Osteocyte (in vitro differentiated cells): ENCODE data around the gene ACSL1. TPM values are rescaled to one million over a fixed set of nuclear protein-coding genes. Genes with fewer than 3 reads are reported as not detected.

Experiments used
- DNase-seq: peaks from one replicate; pipeline ENCODE4 v3.0.0; 2021; ENCODE audit warnings: mixed read lengths; ENCODE audit not compliant: unreplicated experiment; ENCODE audit errors: extremely low spot score
- H3K27ac Mint-ChIP-seq: one replicate; pipeline ENCODE4 v1.8.0; 2021; ENCODE audit warnings: mild to moderate bottlenecking, mixed read lengths; ENCODE audit not compliant: unreplicated experiment
- H3K27me3 Mint-ChIP-seq: one replicate; pipeline ENCODE4 v1.8.0; 2021; ENCODE audit warnings: mixed read lengths; ENCODE audit not compliant: unreplicated experiment
- H3K36me3 Mint-ChIP-seq: one replicate; pipeline ENCODE4 v1.8.0; 2021; ENCODE audit warnings: mixed read lengths; ENCODE audit not compliant: unreplicated experiment
- H3K4me1 Mint-ChIP-seq: one replicate; pipeline ENCODE4 v1.8.0; 2021; ENCODE audit warnings: mixed read lengths; ENCODE audit not compliant: unreplicated experiment
- H3K4me3 Mint-ChIP-seq: one replicate; pipeline ENCODE4 v1.8.0; 2021; ENCODE audit warnings: mild to moderate bottlenecking, moderate library complexity, mixed read lengths; ENCODE audit not compliant: unreplicated experiment
- H3K9me3 Mint-ChIP-seq: one replicate; pipeline ENCODE4 v1.8.0; 2021; ENCODE audit warnings: mixed read lengths; ENCODE audit not compliant: unreplicated experiment
- CTCF ChIP-seq: fragments of 200-600 bp; sonication (generic); IDR thresholded peaks from 2 replicates; pipeline ENCODE4 v1.5.0; 2021; ENCODE audit warnings: antibody characterized with exemption, mild to moderate bottlenecking, moderate library complexity
- total RNA-seq: library from RNA; stranded (reverse); gene quantifications from 2 replicates; pipeline ENCODE4 v1.2.1, GENCODE V29; 2021

Gene ACSL1
- total RNA-seq, 1 donor from 2014 or later: 28.6 TPM

DNA sequence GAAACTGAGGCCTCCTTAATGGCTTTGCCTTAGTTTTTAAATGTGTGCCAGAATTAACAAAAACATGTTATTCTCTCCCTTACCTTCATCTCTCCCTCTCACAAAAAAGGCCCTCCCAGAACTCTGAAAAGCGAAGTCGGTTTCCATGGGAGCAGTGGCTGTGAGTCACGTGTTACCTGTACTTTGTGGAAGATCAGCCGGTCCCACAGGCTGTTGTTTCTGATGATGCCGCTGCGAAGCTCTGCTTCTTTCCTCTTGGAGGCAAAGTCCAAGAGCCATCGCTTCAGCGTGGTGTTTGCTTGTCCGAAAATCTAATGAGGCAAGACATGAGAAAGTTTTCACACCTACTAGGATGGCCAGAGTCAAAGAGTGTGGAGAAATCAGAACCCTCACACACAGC is 59.3 kb downstream of the ACSL1 start:
- no peaks in the 10 kb centered on the region for H3K9me3 Mint-ChIP-seq

GRCh38 chr4:184765473-184766340 is 60.1 kb downstream of the ACSL1 start:
- no peaks in the 10 kb centered on the region for H3K9me3 Mint-ChIP-seq
- H3K36me3 Mint-ChIP-seq: peaks cover 38% of the 10 kb centered on the region
- no peak for TF ChIP-seq CTCF
- H3K4me3 Mint-ChIP-seq: no peak overlapping the region
- DNase-seq: no peak
- H3K27me3 Mint-ChIP-seq: no peaks in the 10 kb centered on the region
- no peak overlapping the region for H3K27ac Mint-ChIP-seq
- H3K4me1 Mint-ChIP-seq: no peaks in the 10 kb centered on the region

More for the DNA sequence above, 59.3 kb downstream of the ACSL1 start:
- Mint-ChIP-seq H3K4me3 (no peak overlapping the region), H3K4me1 (no peaks in the 10 kb centered on the region), H3K27me3 (no peaks in the 10 kb centered on the region), H3K36me3 (peaks cover 38% of the 10 kb centered on the region), H3K27ac (no peak overlapping the region)
- TF ChIP-seq CTCF: no peak
- DNase-seq: no peak

DNA sequence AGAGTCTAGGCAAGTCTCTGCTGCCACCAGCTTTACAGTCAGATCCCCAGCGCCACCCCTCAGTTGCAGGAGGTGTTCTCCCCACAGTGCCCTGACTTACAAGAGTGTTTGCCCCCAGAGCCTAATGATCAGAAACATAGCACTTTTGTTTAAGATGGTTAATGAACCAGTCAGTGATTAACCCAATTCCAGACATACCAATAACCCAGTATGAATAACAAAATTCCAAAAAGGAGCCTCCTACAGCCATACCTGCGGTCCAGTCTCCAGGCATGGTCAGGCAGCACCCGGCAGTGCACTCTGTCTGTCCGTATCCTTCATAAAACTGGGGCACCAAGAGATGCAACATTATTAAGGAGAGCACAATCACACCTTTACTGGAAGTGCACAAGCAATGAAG is 61.2 kb downstream of the ACSL1 start:
- no peak for TF ChIP-seq CTCF
- Mint-ChIP-seq H3K36me3 (peaks cover 42% of the 10 kb centered on the region), H3K9me3 (no peaks in the 10 kb centered on the region), H3K27me3 (no peaks in the 10 kb centered on the region), H3K4me1 (peaks cover 6% of the 10 kb centered on the region), H3K4me3 (no peak overlapping the region), H3K27ac (no peak overlapping the region)
- DNase-seq: no peak

- no peaks in the 10 kb centered on the region for H3K9me3 Mint-ChIP-seq
- no peak for TF ChIP-seq CTCF
- H3K4me1 Mint-ChIP-seq: peaks cover 8% of the 10 kb centered on the region
- H3K36me3 Mint-ChIP-seq: peaks cover 39% of the 10 kb centered on the region
- no peak overlapping the region for H3K27ac Mint-ChIP-seq
- no peaks in the 10 kb centered on the region for H3K27me3 Mint-ChIP-seq
- H3K4me3 Mint-ChIP-seq: no peak overlapping the region
- DNase-seq: no peak
These were observed 62.5 kb downstream of the ACSL1 start for GRCh38 chr4:184763150-184763780.

DNA sequence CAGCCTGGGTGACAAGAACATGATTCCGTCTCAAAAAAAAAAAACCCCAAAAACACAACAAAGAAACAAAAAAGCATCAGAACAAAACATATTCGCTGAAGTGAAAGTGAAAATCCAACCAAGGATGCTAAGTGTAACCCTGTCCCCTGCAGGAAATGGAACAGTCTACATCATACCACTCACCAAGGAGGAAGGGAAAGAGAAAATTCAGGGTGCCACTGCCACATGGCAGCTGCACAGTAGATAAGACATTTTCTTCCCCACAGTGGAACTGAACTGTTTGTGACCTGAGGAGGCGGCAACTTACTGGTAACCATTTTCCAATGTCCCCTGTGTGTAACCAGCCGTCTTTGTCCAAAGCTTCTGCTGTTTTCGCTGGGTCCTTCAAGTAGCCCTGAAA is 63.7 kb downstream of the ACSL1 start:
- DNase-seq: no peak
- peaks cover 15% of the 10 kb centered on the region for H3K4me1 Mint-ChIP-seq
- H3K27ac Mint-ChIP-seq: no peak overlapping the region
- H3K4me3 Mint-ChIP-seq: no peak overlapping the region
- H3K36me3 Mint-ChIP-seq: peaks cover 34% of the 10 kb centered on the region
- no peak for TF ChIP-seq CTCF
- H3K27me3 Mint-ChIP-seq: no peaks in the 10 kb centered on the region
- H3K9me3 Mint-ChIP-seq: no peaks in the 10 kb centered on the region
